HCT116 (cell line): Measurements from ENCODE around the gene MRFAP1. TPM values are rescaled to one million over a fixed set of nuclear protein-coding genes. Genes with fewer than 3 reads are reported as not detected.

Source experiments
- ATAC-seq: fragments of 200-7000 bp; cut with Tn5 transposase; 2 replicates; pipeline ENCODE4 v1.9.1; 2020; ENCODE audit warnings: mild to moderate bottlenecking, moderate library complexity
- BruUV-seq: library from RNA; stranded (reverse); fragments of 400-500 nt; replicated peaks from 2 replicates; lab custom pipeline; 2021; lab: Mats Ljungman, UMichigan
- CTCF ChIA-PET: fragments of 300-600 bp; sonication (Branson Sonifier 250); formaldehyde crosslinking; loops from one replicate; lab custom pipeline; 2021; ENCODE audit warnings: antibody characterized with exemption; lab: Charles Lee
- POLR2A ChIA-PET: fragments of 300-600, 350-600 bp; sonication (Branson Sonifier 250); formaldehyde crosslinking; loops from one replicate; lab custom pipeline; 2021; ENCODE audit warnings: antibody characterized with exemption; lab: Charles Lee
- RAD21 ChIA-PET, 2 experiments: fragments of 300-600 bp; sonication (Branson Sonifier 250); formaldehyde crosslinking; loops; one replicate each; lab custom pipeline; 2023; ENCODE audit warnings: low total read pairs in 2 of 2; ENCODE audit not compliant: uncharacterized antibody in 2 of 2, unreplicated experiment in 2 of 2, low non-redundant PET in 1 of 2; lab: Charles Lee
- DNase-seq: peaks from one replicate; pipeline ENCODE4 v3.0.0-alpha.2; 2010; ENCODE audit warnings: low read depth, low spot score
- H2AFZ ChIP-seq: fragments of 200-600 bp; shearing (Covaris generic), sonication (generic); 2 replicates; pipeline ENCODE4 v1.6.1; 2017; ENCODE audit warnings: low read depth, mixed run types, mixed read lengths, antibody characterized with exemption, low read length; ENCODE audit not compliant: poor library complexity, severe bottlenecking
- H3K27ac ChIP-seq: 2 replicates; pipeline ENCODE4 v1.5.1; 2012; ENCODE audit warnings: low read depth, low read length
- H3K27me3 ChIP-seq: fragments of 200-600 bp; sonication (generic); 2 replicates; pipeline ENCODE4 v1.6.1; 2016; ENCODE audit warnings: mixed run types, low read length, mixed read lengths; ENCODE audit not compliant: insufficient read depth
- H3K36me3 ChIP-seq, 2 experiments: fragments of 200-500 bp in 1 of 2; fragments of 200-600 bp in 1 of 2; sonication (Bioruptor generic) in 1 of 2; sonication (generic) in 1 of 2; 2 replicates each; pipeline versions ENCODE4 v1.5.1 to v1.6.1; 2014 to 2016; ENCODE audit warnings: low read length in 2 of 2, inconsistent platforms in 1 of 2, mixed read lengths in 1 of 2, mixed run types in 1 of 2; ENCODE audit not compliant: insufficient read depth in 2 of 2, control insufficient read depth in 1 of 2
- H3K4me1 ChIP-seq, 2 experiments: fragments of 200-600 bp in 1 of 2; sonication (generic) in 1 of 2; 2 replicates each; pipeline versions ENCODE4 v1.5.1 to v1.6.1; 2012 to 2017; ENCODE audit warnings: low read length in 2 of 2, inconsistent platforms in 1 of 2, mild to moderate bottlenecking in 1 of 2, mixed read lengths in 1 of 2, mixed run types in 1 of 2, moderate library complexity in 1 of 2; ENCODE audit not compliant: insufficient read depth in 2 of 2, control insufficient read depth in 1 of 2
- H3K4me2 ChIP-seq: fragments of 200-600 bp; sonication (generic); 2 replicates; pipeline ENCODE4 v1.6.1; 2017; ENCODE audit warnings: mixed run types, low read length, mixed read lengths
- H3K4me3 ChIP-seq, 2 experiments: fragments of 200-600 bp in 1 of 2; sonication (generic) in 1 of 2; replicated peaks in 1 of 2; 2 replicates each; pipeline ENCODE4 v1.5.1; 2011 to 2016; ENCODE audit warnings: low read length in 2 of 2, control low read depth in 1 of 2, low read depth in 1 of 2, mild to moderate bottlenecking in 1 of 2, mixed read lengths in 1 of 2, mixed run types in 1 of 2
- H3K79me2 ChIP-seq: fragments of 200-600 bp; sonication (generic); 2 replicates; pipeline ENCODE4 v1.6.1; 2017; ENCODE audit warnings: mild to moderate bottlenecking, mixed run types, low read length, moderate library complexity, mixed read lengths; ENCODE audit not compliant: insufficient read depth
- H3K9ac ChIP-seq: fragments of 200-600 bp; sonication (generic); 2 replicates; pipeline ENCODE4 v1.6.1; 2016; ENCODE audit warnings: low read length, mixed read lengths
- H3K9me2 ChIP-seq: fragments of 200-600 bp; sonication (generic), shearing (Covaris generic); 2 replicates; pipeline ENCODE4 v1.6.1; 2017; ENCODE audit warnings: mixed run types, mild to moderate bottlenecking, moderate library complexity; ENCODE audit not compliant: insufficient read depth
- H3K9me3 ChIP-seq, 2 experiments: fragments of 200-500 bp in 1 of 2; fragments of 200-600 bp in 1 of 2; sonication (Bioruptor generic) in 1 of 2; sonication (generic) in 1 of 2; 2 replicates each; pipeline ENCODE4 v1.6.1; 2014 to 2017; ENCODE audit warnings: low read length in 2 of 2, mixed read lengths in 2 of 2, inconsistent platforms in 1 of 2, low read depth in 1 of 2, mild to moderate bottlenecking in 1 of 2, mixed run types in 1 of 2, moderate library complexity in 1 of 2; ENCODE audit not compliant: control insufficient read depth in 1 of 2, insufficient read depth in 1 of 2
- H4K20me1 ChIP-seq: fragments of 200-600 bp; sonication (generic), shearing (Covaris generic); 2 replicates; pipeline ENCODE4 v1.6.1; 2017; ENCODE audit warnings: mixed run types, mild to moderate bottlenecking, moderate library complexity; ENCODE audit not compliant: insufficient read depth
- CTCF ChIP-seq, 3 experiments: fragments of 200-600 bp in 1 of 3; sonication (generic) in 1 of 3; IDR thresholded peaks in 2 of 3; conservative IDR thresholded peaks in 1 of 3; 2 replicates each; pipeline ENCODE4 v1.5.1; 2012 to 2017; ENCODE audit warnings: low read depth in 2 of 3, low read length in 2 of 3, antibody characterized with exemption in 1 of 3, borderline replicate concordance in 1 of 3, control low read depth in 1 of 3, mild to moderate bottlenecking in 1 of 3, mixed read lengths in 1 of 3, mixed run types in 1 of 3, moderate library complexity in 1 of 3; ENCODE audit not compliant: insufficient read depth in 1 of 3
- EGR1 ChIP-seq: IDR thresholded peaks from 2 replicates; pipeline ENCODE4 v1.6.1; 2012; ENCODE audit warnings: low read depth
- EZH2phosphoT487 ChIP-seq: fragments of 200-600 bp; IDR thresholded peaks from 2 replicates; pipeline ENCODE4 v1.6.1; 2018; ENCODE audit warnings: antibody characterized with exemption, borderline replicate concordance
- POLR2A ChIP-seq: IDR thresholded peaks from 2 replicates; pipeline ENCODE4 v1.7.0; 2011; ENCODE audit warnings: borderline replicate concordance; ENCODE audit not compliant: insufficient read depth, insufficient read length; ENCODE audit errors: extremely low read depth
- RAD21 ChIP-seq: IDR thresholded peaks from 2 replicates; pipeline ENCODE4 v1.6.1; 2012; ENCODE audit warnings: low read depth, mild to moderate bottlenecking
- SIN3A ChIP-seq: IDR thresholded peaks from 2 replicates; pipeline ENCODE4 v1.6.1; 2012; ENCODE audit warnings: low read depth
- SRF ChIP-seq: IDR thresholded peaks from 2 replicates; pipeline ENCODE4 v1.6.1; 2012; ENCODE audit warnings: low read depth
- intact Hi-C: fragments of 100-400 bp; cut with micrococcal nuclease; formaldehyde crosslinking; loops from 2 replicates; pipeline ENCODE4 v1.10.0; 2022
- total RNA-seq: library from RNA; stranded (reverse); gene quantifications from one replicate; pipeline ENCODE4 v1.2.1, GENCODE V29; 2021; ENCODE audit not compliant: unreplicated experiment

The MRFAP1 gene
- total RNA-seq, 1 experiment from 2014 or later = 313 TPM

- DNase-seq = no peak
- POLR2A ChIA-PET = no interaction called here
- TF ChIP-seq RAD21 (no peak), CTCF (IDR thresholded peaks at IDR 0.05 in 2 of 3, conservative IDR thresholded peaks at IDR 0.05 in 1 of 3; ENCODE audit: borderline replicate concordance in 1 of 3, insufficient read depth in 1 of 3, low read depth in 2 of 3, low read length in 2 of 3) (no peak), EZH2phosphoT487 (no peak), POLR2A (no peak), SRF (no peak), EGR1 (no peak)
- H4K20me1 ChIP-seq = no peaks in the 10 kb centered on the region
- BruUV-seq = no TSS peak
- CTCF ChIA-PET = no interaction called here
- H3K4me1 ChIP-seq = no peaks in the 10 kb centered on the region
- RAD21 ChIA-PET = no interaction called here
- H3K36me3 ChIP-seq = peaks cover 0 to 7% of the 10 kb centered on the region in 2 experiments; a peak in 2 of 4 replicates
- H3K9ac ChIP-seq = no peak overlapping the region
- H3K27ac ChIP-seq = no peak overlapping the region
- H3K27me3 ChIP-seq = no peaks in the 10 kb centered on the region
- no peak overlapping the region for H3K4me3 ChIP-seq
- no peak overlapping the region for H2AFZ ChIP-seq
- H3K9me2 ChIP-seq = no peaks in the 10 kb centered on the region
- intact Hi-C loops = no loop called here
- ATAC-seq = no peak
- H3K4me2 ChIP-seq = no peak overlapping the region
- H3K9me3 ChIP-seq = peaks cover 4% of the 10 kb centered on the region in 2 experiments; a peak in 2 of 4 replicates
- no peaks in the 10 kb centered on the region for H3K79me2 ChIP-seq
Observed at GRCh38 chr4:6607368-6608055, 33.0 kb upstream of the MRFAP1 start.

DNA sequence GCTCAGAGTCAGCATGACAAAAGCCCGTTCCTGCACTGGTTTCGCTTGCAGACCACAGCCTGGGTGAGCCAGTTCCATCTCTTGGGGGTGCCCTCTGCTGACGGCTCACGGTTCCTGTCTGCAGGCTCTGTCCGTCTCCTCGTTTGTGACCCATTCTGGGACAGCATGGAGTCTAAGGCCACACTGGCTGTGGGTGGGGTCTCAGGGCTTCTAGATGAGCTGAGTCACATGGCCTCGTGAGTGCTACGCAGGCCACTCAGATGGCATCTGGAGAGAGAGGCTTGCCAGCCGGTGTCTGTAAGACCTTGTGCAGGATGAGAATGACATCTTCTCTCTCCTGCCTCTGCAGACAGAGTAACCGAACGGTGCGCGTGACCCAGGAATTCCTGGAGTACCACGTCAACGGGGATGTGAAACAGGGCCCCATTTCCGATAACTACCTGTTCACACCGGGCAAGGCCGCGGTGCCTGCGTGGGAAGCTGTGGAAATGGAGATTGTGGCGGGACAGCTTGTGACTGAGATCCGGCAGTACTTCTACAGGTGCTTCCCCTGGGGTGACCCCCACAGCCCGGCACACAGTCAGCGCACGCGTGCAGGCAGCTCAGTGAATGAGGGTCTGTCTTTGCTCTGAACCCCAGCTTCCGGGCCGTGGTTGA lies 31.6 kb upstream of the MRFAP1 start:
- CTCF ChIA-PET = no interaction called here
- peak; percentile 69 for ATAC-seq
- BruUV-seq = no TSS peak

More for the DNA sequence above, 31.6 kb upstream of the MRFAP1 start:
- Histone ChIP-seq H3K79me2 (no peaks in the 10 kb centered on the region), H3K9me3 (peaks cover 4% of the 10 kb centered on the region in 2 experiments; a peak in 2 of 4 replicates), H3K9me2 (no peaks in the 10 kb centered on the region), H3K4me3 (no peak overlapping the region), H3K4me1 (no peaks in the 10 kb centered on the region), H3K27ac (no peak overlapping the region), H3K4me2 (no peak overlapping the region), H4K20me1 (no peaks in the 10 kb centered on the region), H2AFZ (no peak overlapping the region), H3K36me3 (peaks cover 0 to 7% of the 10 kb centered on the region in 2 experiments; a peak in 2 of 4 replicates), H3K9ac (no peak overlapping the region), H3K27me3 (no peaks in the 10 kb centered on the region)
- DNase-seq = no peak
- TF ChIP-seq SIN3A (no peak), CTCF (IDR thresholded peaks at IDR 0.05 in 2 of 3, conservative IDR thresholded peaks at IDR 0.05 in 1 of 3; ENCODE audit: borderline replicate concordance in 1 of 3, insufficient read depth in 1 of 3, low read depth in 2 of 3, low read length in 2 of 3) (0 out of 6 replicates have a peak, but pooled peaks of 1 of the 3 experiments have one; percentile 1)
- ChIA-PET RAD21 (no interaction called here), POLR2A (no interaction called here)
- intact Hi-C loops = no loop called here
